Nephron (organoid): ENCODE measurements around the gene C1QBP.

ENCODE experiments used
- H3K27ac Mint-ChIP-seq, 3 experiments: 2 replicates each; pipeline ENCODE4 v1.8.0; 2020; ENCODE audit warnings: mixed read lengths in 3 of 3, mild to moderate bottlenecking in 2 of 3, moderate library complexity in 1 of 3
- H3K27me3 Mint-ChIP-seq: 2 replicates; pipeline ENCODE4 v1.8.0; 2021; ENCODE audit warnings: low read depth, mild to moderate bottlenecking, moderate library complexity, mixed read lengths
- H3K36me3 Mint-ChIP-seq: 2 replicates; pipeline ENCODE4 v1.8.0; 2020; ENCODE audit warnings: low read depth, mixed read lengths
- H3K4me1 Mint-ChIP-seq: 2 replicates; pipeline ENCODE4 v1.8.0; 2020; ENCODE audit warnings: mixed read lengths
- H3K4me3 Mint-ChIP-seq, 3 experiments: 2 replicates each; pipeline ENCODE4 v1.8.0; 2020; ENCODE audit warnings: mild to moderate bottlenecking in 3 of 3, mixed read lengths in 3 of 3, moderate library complexity in 2 of 3
- H3K9me3 Mint-ChIP-seq: 2 replicates; pipeline ENCODE4 v1.8.0; 2020; ENCODE audit warnings: mixed read lengths
- TF ChIP-seq, protein P1 (sequence below), 3 experiments: fragments of 200-600 bp; sonication (generic); IDR thresholded peaks; one replicate each; pipeline ENCODE4 v1.5.0; 2021; ENCODE audit warnings: antibody characterized with exemption in 3 of 3; ENCODE audit not compliant: unreplicated experiment in 3 of 3

The C1QBP gene

DNA sequence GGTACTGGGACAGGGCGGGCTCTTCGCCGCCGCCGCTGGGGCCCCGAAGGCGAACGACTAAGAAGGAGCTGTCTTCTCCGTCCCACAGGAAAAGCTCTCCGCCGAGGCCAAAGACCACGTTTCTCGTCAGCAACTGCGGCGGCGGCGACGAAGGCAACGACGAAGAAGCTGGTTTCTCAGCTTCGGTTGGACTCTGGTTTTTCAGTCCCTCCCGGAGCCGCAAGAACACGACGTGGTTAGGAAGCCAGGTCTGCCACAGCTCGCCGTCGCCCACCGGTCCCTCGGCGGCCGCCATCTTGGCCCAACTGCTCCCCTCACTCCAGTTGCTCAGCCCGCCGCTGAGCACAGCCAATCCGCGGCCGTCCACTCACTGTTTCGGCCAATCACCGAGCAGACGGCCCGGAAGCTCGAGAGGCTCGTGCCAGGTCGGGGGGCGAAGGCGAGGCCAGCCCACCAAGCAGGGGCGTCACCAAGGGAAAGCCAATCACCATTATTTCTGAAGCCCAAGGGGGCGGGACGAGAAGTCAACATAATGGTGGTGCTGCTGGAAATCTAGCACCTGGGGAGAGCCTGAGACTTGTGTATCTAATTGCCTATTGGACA is 19.5 kb downstream of the C1QBP start, which contains the start of gene NUP88:
NUP88 (minus strand) TSS at position 307 of the 603 bp plus-strand sequence; CDS start at position 295, 12 bp downstream.
- no peaks in the 10 kb centered on the region for H3K27me3 Mint-ChIP-seq
- peak within 1 kb of the TSS; percentile 96 to 100 (median 99) for H3K4me3 Mint-ChIP-seq
- TF ChIP-seq, protein P1, sequence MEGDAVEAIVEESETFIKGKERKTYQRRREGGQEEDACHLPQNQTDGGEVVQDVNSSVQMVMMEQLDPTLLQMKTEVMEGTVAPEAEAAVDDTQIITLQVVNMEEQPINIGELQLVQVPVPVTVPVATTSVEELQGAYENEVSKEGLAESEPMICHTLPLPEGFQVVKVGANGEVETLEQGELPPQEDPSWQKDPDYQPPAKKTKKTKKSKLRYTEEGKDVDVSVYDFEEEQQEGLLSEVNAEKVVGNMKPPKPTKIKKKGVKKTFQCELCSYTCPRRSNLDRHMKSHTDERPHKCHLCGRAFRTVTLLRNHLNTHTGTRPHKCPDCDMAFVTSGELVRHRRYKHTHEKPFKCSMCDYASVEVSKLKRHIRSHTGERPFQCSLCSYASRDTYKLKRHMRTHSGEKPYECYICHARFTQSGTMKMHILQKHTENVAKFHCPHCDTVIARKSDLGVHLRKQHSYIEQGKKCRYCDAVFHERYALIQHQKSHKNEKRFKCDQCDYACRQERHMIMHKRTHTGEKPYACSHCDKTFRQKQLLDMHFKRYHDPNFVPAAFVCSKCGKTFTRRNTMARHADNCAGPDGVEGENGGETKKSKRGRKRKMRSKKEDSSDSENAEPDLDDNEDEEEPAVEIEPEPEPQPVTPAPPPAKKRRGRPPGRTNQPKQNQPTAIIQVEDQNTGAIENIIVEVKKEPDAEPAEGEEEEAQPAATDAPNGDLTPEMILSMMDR (IDR thresholded peaks at IDR 0.05; ENCODE audit: unreplicated experiment in 3 of 3) = no peak
- peaks cover 26% of the 10 kb centered on the region for H3K4me1 Mint-ChIP-seq
- peak within 1 kb of the TSS; percentile 82 to 99 (median 96) for H3K27ac Mint-ChIP-seq
- peaks cover 38% of the 10 kb centered on the region for H3K36me3 Mint-ChIP-seq
- H3K9me3 Mint-ChIP-seq = no peaks in the 10 kb centered on the region

DNA sequence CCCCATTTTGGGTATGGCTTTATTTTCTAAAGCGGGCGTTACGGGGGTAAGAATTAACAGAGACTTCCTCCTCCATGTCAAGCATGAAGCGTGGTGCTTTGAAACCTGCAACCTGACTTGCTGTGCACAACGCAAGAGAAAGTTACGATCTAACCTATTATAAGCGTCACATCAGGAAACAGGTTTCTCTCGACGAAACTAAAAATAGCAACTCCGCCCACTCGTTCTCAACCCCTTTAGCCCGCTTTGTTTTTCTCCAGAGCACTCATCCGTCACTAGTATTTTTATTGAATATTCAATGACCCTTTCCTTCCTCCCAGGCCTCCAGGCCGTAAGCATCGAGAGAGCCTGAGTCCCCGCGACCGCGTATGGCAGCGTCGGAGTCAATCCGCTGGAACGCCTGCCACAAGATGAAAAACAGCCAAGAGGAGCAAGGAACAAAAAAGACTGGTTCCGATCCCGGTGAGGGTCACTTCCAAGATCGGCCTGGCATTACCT is 20.0 kb downstream of the C1QBP start:
- H3K4me3 Mint-ChIP-seq = peak overlapping the region; percentile 96 to 100 (median 99)
- peaks cover 39% of the 10 kb centered on the region for H3K36me3 Mint-ChIP-seq
- no peaks in the 10 kb centered on the region for H3K27me3 Mint-ChIP-seq
- TF ChIP-seq, protein P1 (IDR thresholded peaks at IDR 0.05; ENCODE audit: unreplicated experiment in 3 of 3) = no peak
- H3K9me3 Mint-ChIP-seq = no peaks in the 10 kb centered on the region
- H3K27ac Mint-ChIP-seq = peak overlapping the region; percentile 82 to 99 (median 96)
- H3K4me1 Mint-ChIP-seq = peaks cover 26% of the 10 kb centered on the region

DNA sequence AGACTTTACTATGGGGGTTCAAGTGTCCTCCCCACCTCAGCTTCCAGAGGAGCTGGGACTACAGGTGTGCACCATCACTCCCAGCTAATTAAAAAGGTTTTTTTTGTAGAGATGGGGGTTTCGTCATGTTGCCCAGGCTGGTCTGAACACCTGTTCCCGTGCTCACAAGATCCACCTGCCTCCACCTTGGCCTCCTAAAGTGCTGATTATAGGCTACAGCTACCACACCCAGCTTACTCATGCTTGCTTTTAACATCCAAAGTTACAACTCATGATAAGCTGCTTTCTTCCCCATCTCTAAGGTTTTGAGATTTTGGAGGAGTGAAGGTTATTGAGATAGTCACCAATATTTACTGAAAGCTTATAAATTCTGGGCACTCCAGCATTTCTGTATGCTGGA is 22.1 kb downstream of the C1QBP start:
- peaks cover 26% of the 10 kb centered on the region for H3K4me1 Mint-ChIP-seq
- no peak overlapping the region for H3K27ac Mint-ChIP-seq
- no peaks in the 10 kb centered on the region for H3K27me3 Mint-ChIP-seq
- no peaks in the 10 kb centered on the region for H3K9me3 Mint-ChIP-seq
- H3K4me3 Mint-ChIP-seq = peak overlapping the region; percentile 74 to 77 (median 74)
- TF ChIP-seq, protein P1 (IDR thresholded peaks at IDR 0.05; ENCODE audit: unreplicated experiment in 3 of 3) = no peak
- peaks cover 46% of the 10 kb centered on the region for H3K36me3 Mint-ChIP-seq

DNA sequence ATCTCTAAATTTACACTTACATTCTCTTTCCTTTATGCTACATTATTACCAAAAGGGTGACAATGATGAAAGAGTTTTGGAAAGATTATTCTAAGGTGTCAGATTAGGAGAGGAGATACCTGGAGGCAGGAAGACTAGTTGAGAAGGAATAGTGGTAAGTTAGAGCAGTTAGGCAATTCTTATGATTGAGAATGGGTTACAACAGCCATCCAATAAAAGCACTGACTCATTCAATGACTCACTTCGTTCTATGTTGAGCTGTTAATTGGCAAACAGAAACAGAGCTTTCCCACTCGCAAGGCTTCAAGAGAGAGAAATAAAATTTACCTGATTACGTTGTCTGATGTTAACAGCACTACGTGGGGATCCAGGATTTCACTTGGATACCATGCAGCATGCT is 25.3 kb downstream of the C1QBP start:
- TF ChIP-seq, protein P1 (IDR thresholded peaks at IDR 0.05; ENCODE audit: unreplicated experiment in 3 of 3) = no peak
- Mint-ChIP-seq H3K4me1 (peaks cover 5% of the 10 kb centered on the region), H3K9me3 (no peaks in the 10 kb centered on the region), H3K27me3 (no peaks in the 10 kb centered on the region), H3K27ac (no peak overlapping the region), H3K4me3 (no peak overlapping the region), H3K36me3 (peaks cover 50% of the 10 kb centered on the region)

DNA sequence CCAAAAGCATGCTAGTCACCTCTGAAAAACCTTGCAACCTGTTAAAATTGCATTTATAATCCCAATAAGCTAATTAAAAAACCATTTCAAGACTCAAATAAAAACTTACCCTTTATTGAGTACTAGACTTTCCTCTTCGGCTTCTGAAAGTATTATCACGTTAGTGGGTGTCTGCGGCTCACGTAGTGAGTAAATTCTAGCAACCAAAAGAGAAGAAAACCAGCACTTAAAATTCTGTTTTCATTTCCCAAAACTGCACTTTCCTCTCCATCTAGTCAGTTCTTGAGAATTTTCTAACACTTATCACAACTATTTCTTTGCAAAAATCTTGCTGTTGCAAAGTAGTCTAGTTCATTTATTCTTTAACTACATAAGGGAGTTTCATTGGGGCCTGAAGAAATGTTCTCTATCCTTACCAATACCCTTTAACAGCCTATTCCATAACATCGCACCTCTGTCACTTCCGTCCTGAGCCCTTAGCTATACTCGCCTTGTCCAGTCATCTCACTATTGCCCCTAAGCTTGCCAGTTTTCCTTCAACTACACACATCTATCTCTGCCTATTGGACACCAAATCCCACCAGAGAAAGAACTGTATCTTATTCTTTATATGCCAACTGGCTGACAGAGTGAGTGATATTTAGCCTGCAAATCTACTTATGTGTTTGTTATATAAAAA is 28.2 kb downstream of the C1QBP start:
- no peak overlapping the region for H3K27ac Mint-ChIP-seq
- H3K9me3 Mint-ChIP-seq = no peaks in the 10 kb centered on the region
- H3K27me3 Mint-ChIP-seq = no peaks in the 10 kb centered on the region
- TF ChIP-seq, protein P1 (IDR thresholded peaks at IDR 0.05; ENCODE audit: unreplicated experiment in 3 of 3) = no peak
- no peaks in the 10 kb centered on the region for H3K4me1 Mint-ChIP-seq
- peaks cover 44% of the 10 kb centered on the region for H3K36me3 Mint-ChIP-seq
- no peak overlapping the region for H3K4me3 Mint-ChIP-seq
